HG03460 (cell line): ENCODE measurements around the gene EPHB1.

ENCODE experiments used
- ATAC-seq: cut with Tn5 transposase; IDR thresholded peaks from one replicate; pipeline ENCODE4 v1.9.1; 2021; ENCODE audit not compliant: unreplicated experiment

The EPHB1 gene

GRCh38 chr3:134846911-134847317, 51.9 kb downstream of the EPHB1 start:
- ATAC-seq: no peak

GRCh38 chr3:134847349-134847748, 52.3 kb downstream of the EPHB1 start:
- no peak for ATAC-seq

GRCh38 chr3:134849561-134849960, 54.5 kb downstream of the EPHB1 start:
- ATAC-seq: no peak

GRCh38 chr3:134850761-134851160, 55.7 kb downstream of the EPHB1 start:
- ATAC-seq: no peak

- ATAC-seq: no peak
Observed at GRCh38 chr3:134852132-134852531, 57.1 kb downstream of the EPHB1 start.

GRCh38 chr3:134852893-134853351, 57.9 kb downstream of the EPHB1 start:
- peak; percentile 92 for ATAC-seq

- ATAC-seq: no peak
Observed at GRCh38 chr3:134854254-134854653, 59.2 kb downstream of the EPHB1 start.

- ATAC-seq: no peak
Observed at GRCh38 chr3:134857356-134857755, 62.3 kb downstream of the EPHB1 start.

- no peak for ATAC-seq
Observed at GRCh38 chr3:134857776-134858362, 62.8 kb downstream of the EPHB1 start.

GRCh38 chr3:134858441-134859035, 63.5 kb downstream of the EPHB1 start:
- ATAC-seq: no peak

GRCh38 chr3:134859341-134859740, 64.3 kb downstream of the EPHB1 start:
- no peak for ATAC-seq

- no peak for ATAC-seq
Observed at GRCh38 chr3:134860141-134860540, 65.1 kb downstream of the EPHB1 start.

GRCh38 chr3:134863915-134864314, 68.9 kb downstream of the EPHB1 start:
- no peak for ATAC-seq

- ATAC-seq: no peak
Observed at GRCh38 chr3:134864636-134865035, 69.6 kb downstream of the EPHB1 start.

GRCh38 chr3:134867277-134867676, 72.2 kb downstream of the EPHB1 start:
- ATAC-seq: no peak

GRCh38 chr3:134869153-134869726, 74.2 kb downstream of the EPHB1 start:
- ATAC-seq: no peak

GRCh38 chr3:134871818-134872217, 76.8 kb downstream of the EPHB1 start:
- no peak for ATAC-seq

- ATAC-seq: no peak
Observed at GRCh38 chr3:134872440-134873388, 77.7 kb downstream of the EPHB1 start.

GRCh38 chr3:134873789-134874188, 78.7 kb downstream of the EPHB1 start:
- no peak for ATAC-seq

- ATAC-seq: no peak
Observed at GRCh38 chr3:134874737-134875413, 79.8 kb downstream of the EPHB1 start.

GRCh38 chr3:134876836-134877235, 81.8 kb downstream of the EPHB1 start:
- no peak for ATAC-seq
